Lower leg skin (tissue), 3 donors: ENCODE data around the gene GCNT2.

ENCODE experiments used
- CTCF ChIP-seq, 3 donors: fragments of 450-650 bp; IDR thresholded peaks; one replicate each; pipeline ENCODE4 v1.5.1; 2016; ENCODE audit warnings: antibody characterized with exemption in 3 of 3, mild to moderate bottlenecking in 3 of 3, moderate library complexity in 2 of 3
- POLR2A ChIP-seq, 2 donors: fragments of 450-650 bp; IDR thresholded peaks; one replicate each; pipeline ENCODE4 v1.6.1; 2016 to 2017; ENCODE audit warnings: antibody characterized with exemption in 2 of 2, mild to moderate bottlenecking in 1 of 2, moderate library complexity in 1 of 2

DNA sequence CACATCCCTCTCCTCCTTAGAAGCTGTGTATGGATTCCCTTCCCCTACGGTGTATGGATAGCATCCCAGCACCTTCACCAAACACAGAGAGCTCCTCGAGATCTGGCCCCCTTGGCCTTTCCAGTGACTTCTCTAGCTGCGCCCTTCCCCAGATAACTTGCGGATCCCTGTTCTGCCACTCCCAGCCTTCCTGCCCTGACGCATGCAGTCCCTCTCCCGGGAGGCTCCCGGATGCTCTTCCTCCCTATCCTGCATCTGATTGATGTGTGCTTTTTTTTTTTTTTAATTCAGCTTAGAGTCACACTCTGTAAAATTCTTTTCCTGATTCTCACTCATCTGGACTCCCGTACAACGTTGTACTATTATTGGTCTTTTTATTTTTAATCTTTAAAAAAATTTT, 44.8 kb downstream of the GCNT2 start:
- TF ChIP-seq CTCF (IDR thresholded peaks at IDR 0.05) (no peak), POLR2A (IDR thresholded peaks at IDR 0.05) (no peak)
